HG03432 (cell line): ENCODE measurements around the gene DIPK1C.

Experiments
- ATAC-seq: cut with Tn5 transposase; IDR thresholded peaks from one replicate; pipeline ENCODE4 v1.9.1; 2021; ENCODE audit warnings: mild to moderate bottlenecking, moderate library complexity; ENCODE audit not compliant: unreplicated experiment

The DIPK1C gene

GRCh38 chr18:74422541-74422940, 34.6 kb downstream of the DIPK1C start:
- no peak for ATAC-seq

- ATAC-seq, result no peak
Observed at GRCh38 chr18:74420926-74421325, 36.2 kb downstream of the DIPK1C start.

- ATAC-seq, result no peak
Observed at GRCh38 chr18:74420481-74420880, 36.6 kb downstream of the DIPK1C start.

GRCh38 chr18:74419761-74420160, 37.3 kb downstream of the DIPK1C start:
- no peak for ATAC-seq

- ATAC-seq, result no peak
Observed at GRCh38 chr18:74418023-74418422, 39.1 kb downstream of the DIPK1C start.

GRCh38 chr18:74416124-74416523, 41.0 kb downstream of the DIPK1C start:
- ATAC-seq, result no peak

- no peak for ATAC-seq
Observed at GRCh38 chr18:74414953-74415515, 42.1 kb downstream of the DIPK1C start.

- no peak for ATAC-seq
Observed at GRCh38 chr18:74413836-74414235, 43.3 kb downstream of the DIPK1C start.

- ATAC-seq, result no peak
Observed at GRCh38 chr18:74412116-74412880, 44.8 kb downstream of the DIPK1C start.

- no peak for ATAC-seq
Observed at GRCh38 chr18:74411475-74411874, 45.6 kb downstream of the DIPK1C start.

- ATAC-seq, result no peak
Observed at GRCh38 chr18:74410441-74410992, 46.6 kb downstream of the DIPK1C start.

- ATAC-seq, result no peak
Observed at GRCh38 chr18:74407888-74408287, 49.2 kb downstream of the DIPK1C start.

GRCh38 chr18:74402806-74403433, 54.2 kb downstream of the DIPK1C start:
- no peak for ATAC-seq

- no peak for ATAC-seq
Observed at GRCh38 chr18:74400813-74401212, 56.3 kb downstream of the DIPK1C start.

GRCh38 chr18:74399091-74399887, 57.8 kb downstream of the DIPK1C start:
- no peak for ATAC-seq

GRCh38 chr18:74397572-74397971, 59.5 kb downstream of the DIPK1C start:
- no peak for ATAC-seq

GRCh38 chr18:74396171-74397169, 60.6 kb downstream of the DIPK1C start:
- no peak for ATAC-seq

- no peak for ATAC-seq
Observed at GRCh38 chr18:74395648-74396154, 61.4 kb downstream of the DIPK1C start.

- ATAC-seq, result no peak
Observed at GRCh38 chr18:74395006-74395405, 62.1 kb downstream of the DIPK1C start.

- ATAC-seq, result no peak
Observed at GRCh38 chr18:74392323-74392722, 64.8 kb downstream of the DIPK1C start.
